ENCODE measurements around the gene CAPN8.

The CAPN8 gene

DNA sequence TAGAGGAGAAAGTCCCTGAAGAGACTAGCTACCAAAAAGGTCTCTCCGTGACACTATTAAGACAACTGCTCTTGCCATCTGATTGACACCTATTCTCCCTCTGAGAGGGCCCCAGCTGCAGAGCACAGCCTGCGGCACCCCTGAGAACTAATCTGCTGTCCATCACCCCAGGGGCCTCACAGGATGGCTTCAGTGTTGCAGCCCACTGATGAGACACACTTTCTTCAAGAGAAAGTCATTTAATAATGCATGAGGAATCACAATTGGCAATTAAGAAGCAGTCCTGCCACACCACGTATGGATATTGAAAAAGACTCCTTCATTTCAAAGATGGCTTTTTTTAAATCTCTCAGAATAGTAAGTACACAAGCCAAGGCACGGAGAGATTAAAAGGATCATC lies 48.9 kb downstream of the CAPN8 start:
- DNase-seq: no peak

DNA sequence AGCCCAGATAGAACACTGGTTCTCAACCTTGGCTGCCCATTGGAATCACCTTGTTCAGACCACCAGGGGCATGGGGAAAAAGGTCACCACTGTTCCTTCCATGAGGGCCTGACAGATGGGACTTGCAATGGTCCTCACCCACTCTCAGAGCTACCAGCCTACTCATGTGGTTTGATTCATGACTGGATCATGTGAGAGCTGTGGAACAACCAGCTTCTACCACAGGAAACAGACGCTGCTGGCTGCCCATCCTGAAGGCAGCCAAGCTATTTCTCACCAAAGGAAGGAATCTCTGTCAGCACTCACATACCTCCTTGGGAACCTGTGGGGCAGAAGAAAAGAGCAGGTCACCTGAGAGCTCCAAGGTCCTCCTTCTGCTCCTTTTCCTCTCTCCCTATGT lies 53.6 kb downstream of the CAPN8 start:
- DNase-seq: no peak

DNA sequence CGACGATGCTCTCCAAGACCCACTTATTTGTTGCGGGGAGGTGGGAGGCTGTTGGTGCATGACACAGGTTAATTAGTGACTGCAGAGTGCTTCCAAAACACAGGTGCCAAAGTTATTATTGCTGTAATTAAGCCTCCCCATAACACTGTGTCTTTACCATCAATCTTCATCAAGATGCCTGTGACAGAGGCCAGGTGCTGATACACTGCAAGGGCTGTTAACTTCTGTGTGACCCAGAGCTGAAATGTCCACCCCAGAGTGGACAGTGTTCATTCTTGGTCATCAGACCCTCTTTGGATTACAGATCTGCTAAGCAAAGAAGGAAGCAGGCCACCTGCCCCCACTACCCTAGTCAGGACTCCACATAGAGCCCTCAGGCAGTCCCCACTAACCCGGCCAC lies 55.5 kb downstream of the CAPN8 start:
- DNase-seq: no peak

DNA sequence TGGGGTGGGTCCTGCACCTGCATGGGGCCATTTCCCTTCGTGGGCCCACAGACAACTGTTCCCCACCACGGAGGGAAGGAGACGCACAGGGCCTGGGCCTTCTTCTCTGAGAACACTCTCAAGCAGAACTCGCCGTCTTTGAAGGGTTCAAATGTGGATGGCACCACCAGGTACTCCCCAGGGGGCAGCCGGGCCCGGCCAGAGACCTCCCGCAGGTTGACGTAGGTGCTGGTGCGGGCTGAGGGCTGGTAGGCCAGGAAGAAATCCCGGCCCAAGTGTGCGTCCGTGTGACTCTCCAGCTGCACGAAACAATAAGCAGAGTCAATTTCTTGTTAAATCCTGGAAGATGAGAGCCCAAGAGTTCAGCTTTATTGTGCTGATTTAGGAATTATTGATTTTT lies 56.4 kb downstream of the CAPN8 start:
- DNase-seq: no peak

DNA sequence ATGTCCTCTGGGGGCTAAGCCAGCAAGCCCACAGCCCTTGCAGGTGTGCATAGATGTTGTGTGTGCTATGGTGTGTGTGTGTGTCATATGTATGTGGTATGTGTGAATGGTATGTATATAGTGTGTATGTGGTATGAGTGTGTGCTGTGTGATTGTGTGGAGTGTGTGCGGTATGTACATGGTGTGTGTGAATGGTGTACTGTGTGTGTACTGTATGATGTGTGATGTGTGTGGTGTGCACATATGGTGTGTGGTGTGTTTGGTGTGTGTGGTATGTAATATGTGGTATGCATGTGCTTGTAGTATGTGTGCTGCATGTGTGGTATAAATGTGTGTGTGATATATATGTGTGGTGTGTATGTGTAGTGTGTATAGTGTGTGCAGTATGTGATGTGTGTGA lies 107.0 kb downstream of the CAPN8 start:
- no peak for DNase-seq

DNA sequence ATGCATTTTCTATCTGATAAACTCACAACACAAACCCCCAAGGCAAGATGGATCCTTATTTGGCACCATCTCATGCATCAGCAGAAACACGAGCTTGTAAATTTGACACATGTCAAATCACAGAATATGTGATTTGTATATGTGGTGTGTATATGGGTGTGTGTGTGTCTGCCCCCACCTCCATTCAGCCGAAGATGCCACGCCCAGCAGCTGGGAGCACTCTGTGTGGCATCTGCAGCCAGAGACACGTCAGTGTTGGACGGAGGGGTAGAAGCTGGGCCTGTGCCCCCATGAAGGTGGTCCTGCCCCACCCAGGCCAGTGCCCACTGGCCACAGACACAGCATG lies 108.4 kb downstream of the CAPN8 start:
- no peak for DNase-seq

DNA sequence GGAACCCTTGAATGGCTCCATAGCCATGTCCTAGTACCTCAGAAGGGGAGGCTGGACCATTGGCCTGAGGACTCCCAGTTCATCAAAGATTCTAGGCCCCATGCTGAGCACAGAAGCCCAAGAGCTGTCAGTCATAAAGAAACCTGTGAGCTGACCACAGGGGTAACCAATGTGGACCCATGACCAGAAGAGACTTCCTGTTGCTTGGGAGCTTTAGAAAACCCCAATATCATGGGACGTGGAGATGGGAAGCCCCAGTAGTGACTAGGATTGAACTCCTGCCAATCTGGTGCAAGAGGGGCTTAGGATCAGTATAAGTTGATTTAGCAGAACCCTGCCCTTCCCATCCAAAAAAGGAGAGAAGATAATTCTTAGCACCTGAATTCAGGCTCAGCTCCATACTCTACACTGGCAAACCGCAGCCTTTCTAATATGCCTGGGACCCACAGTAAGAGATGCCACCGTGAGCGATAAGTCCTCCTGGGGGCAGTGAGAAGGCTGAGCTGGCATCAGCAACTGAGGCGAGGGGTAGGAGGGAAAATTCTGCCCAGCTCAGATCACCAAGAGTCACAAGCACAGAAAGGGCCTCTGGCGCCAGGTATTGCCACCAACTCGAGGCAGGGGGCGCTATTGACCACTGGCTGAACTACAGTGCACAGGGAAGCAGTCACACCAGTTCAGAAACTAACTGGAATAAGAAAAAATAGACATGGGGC lies 108.9 kb downstream of the CAPN8 start:
- peak; percentile 34 for DNase-seq

DNA sequence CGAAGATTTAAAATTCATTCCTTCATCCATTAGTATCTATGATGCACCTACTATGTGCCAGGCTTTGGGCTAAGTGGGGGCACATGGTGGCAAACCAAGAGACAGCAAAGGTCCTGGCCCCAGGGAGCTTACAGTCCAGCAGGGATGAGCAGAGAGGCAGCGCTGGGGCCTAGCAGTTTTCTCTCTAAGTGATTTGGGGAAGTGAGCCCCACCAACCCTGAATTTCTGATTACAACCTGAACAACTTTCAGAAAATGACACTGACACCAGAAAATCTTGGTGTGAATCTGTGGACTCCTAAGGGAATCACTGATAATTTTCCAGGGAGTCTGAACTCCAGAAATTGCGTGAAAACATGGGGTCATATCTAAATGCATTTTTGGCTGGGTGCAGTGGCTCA lies 111.5 kb downstream of the CAPN8 start:
- no peak for DNase-seq

DNA sequence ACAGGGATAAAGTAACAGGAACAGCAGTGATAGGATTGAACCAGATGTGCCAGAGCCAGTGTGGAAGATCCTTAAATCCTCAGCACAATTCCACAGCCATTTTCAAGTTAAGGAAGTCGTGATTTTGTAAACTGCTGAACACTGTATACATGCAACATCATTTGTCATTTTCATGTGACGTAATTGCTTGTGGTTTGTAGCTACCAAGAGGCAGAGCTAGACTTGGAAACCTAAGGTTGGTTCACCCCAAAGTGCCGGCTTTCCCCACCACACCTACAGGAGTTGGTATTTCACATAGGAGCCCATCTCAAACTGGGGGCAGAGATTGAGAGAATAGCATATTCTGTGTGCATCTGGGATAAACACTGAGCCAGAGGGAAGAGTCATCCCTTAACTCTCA lies 113.9 kb downstream of the CAPN8 start:
- no peak for DNase-seq

DNA sequence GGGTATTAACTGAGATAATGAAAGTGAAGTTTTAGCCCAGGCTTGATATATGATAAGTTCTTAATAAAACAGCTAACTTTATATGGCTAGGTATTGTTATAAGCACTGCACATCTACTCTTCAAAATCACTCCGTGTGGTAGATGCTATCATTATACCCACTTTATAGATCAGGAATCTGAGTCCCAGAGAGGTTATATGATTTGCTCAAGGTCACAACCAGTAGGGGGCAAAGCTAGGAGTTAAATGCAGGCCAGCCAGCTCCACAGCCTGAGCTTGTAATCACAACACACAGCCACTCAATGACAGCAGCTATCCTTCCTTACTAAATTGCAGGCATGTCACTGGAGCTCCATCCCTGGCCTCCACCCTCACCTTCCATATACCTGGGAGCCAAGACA lies 115.8 kb downstream of the CAPN8 start:
- no peak for DNase-seq

DNA sequence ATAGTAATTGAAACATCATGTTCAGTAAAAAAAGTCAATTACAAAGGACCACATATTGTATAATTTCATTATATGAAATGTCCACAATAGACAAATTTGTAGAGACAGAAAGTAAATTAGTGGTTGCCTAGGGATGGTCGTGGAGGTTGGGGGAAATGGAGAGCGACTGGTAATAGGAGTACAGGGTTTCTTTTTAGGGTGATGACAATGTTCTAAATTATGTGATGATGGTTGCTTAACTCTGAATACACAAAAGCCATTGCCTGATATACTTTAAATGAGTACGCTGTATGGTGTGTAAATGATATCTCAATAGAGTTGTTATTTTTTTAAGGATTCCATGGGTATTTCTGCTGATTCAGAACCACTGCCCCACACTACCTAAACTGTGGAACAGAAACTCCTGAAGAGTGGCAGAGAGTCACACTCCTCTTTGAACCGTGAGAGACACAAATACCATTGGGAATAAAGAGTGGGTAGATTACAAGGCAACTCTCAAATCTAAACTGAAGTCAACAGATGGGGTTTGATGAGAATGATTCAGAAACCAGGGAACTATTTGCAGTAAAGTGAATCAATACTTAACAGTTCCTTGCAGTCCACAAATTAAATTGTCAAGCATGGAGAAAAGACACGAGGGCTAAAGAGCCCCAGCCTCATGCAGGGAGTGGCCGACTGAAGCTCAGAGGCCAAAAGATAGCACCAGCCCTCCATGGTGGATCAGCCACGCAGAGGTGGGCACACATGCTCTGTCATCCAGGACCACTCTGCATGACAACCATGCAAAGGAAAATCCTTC lies 118.0 kb downstream of the CAPN8 start:
- DNase-seq: no peak

DNA sequence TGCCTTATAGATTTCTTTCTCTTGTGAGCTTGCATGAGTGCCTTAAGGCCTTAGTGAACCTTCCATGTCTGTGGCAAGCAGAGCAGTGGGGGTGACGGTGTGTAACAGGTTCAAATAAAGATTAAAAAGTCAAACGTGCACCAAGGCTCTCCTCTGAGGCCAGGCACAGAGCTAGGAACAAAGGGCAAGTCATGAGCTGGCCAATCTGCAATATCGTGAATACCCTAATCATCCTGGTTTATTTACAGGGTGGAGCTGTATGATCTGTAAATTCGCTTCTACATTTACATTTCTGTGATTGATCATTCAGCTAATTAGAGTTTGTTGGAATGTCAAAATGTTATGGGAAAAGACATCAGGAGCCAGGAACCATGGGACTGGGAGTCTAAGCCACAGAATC lies 120.2 kb downstream of the CAPN8 start:
- DNase-seq: no peak

DNA sequence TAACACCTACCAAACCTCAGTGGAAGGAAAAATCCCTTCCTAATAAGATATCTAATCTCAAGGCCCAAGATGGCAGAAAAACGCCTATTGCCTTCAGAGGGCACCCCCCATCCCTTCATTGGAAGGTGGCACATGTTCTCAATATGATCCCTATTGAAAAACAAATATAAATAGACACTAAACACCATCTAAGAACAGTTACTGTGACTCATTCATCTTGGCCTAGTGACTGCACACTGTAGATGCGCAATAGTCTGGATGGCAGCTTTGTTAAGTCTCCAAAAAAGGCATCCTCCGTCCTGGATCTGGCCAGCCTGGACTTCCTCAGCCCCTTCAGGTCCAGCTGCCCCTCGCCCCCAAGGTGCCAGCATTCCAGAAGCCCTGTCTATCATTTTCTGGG lies 121.9 kb downstream of the CAPN8 start:
- no peak for DNase-seq

DNA sequence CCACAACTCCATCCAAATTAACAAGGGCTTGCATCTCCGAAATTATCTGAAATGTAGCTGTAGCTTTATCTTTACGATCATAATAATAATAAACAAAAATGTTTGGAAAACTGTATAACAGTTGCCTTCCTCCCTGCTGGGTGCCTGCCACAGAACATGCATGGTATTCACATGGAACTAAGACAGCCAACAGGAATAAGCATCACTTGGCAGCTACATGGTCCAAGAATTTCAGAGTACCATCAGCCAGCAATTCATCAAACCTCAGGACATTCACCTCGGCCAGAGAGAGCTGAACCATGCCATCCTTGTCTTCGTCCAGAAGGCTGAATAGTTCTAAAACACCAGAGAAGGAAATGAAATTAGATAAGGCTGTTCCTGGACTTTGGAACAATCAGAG lies 122.7 kb downstream of the CAPN8 start:
- DNase-seq: no peak

DNA sequence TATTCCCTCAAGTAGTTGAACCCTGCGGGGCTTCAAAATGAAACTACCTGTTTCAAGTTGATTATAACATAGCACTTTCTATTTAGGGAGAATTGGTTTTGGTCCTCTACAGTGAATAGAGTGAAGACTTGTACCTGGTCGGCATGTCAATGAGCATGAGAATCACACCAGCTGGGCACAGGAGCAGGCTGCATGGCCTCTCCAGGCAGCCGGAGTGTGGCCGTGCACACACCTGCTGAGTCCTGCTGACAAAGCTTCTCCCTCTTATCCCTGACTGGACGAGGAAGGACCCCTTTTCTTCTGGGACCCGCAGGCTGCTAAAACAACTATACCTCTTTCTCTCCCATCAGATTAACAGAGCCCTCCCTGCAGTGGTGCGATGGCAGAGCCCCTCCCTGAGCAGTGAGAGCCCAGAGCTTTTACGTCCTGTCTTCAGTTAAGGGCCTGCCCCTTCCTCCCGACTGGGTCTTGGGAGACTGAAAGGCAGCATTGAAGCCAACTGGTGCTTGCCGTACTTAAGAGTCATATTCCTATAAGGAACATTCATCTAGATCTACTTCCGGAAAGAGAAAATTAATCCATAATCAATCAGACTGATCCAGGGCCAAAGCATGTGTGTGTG lies 124.9 kb downstream of the CAPN8 start:
- no peak for DNase-seq

DNA sequence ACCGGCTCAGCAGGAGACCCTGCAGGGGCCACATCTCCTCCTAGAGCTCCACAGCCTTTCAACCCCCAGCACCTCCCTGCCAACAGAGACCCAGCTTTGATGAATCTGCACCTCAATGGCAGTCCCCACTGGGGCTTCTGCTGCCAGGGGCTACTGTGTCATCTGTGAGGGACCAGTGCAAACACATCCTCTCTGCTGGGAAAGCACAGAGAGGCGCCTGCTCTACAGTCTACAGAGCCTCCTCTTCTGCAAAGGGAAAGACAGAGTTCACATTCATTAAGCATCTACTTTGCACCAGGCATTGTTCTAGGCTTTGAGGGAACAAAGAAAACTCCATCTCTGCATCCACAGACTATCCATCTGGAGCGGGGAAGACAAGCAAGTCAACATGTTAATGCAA lies 125.8 kb downstream of the CAPN8 start:
- DNase-seq: no peak

DNA sequence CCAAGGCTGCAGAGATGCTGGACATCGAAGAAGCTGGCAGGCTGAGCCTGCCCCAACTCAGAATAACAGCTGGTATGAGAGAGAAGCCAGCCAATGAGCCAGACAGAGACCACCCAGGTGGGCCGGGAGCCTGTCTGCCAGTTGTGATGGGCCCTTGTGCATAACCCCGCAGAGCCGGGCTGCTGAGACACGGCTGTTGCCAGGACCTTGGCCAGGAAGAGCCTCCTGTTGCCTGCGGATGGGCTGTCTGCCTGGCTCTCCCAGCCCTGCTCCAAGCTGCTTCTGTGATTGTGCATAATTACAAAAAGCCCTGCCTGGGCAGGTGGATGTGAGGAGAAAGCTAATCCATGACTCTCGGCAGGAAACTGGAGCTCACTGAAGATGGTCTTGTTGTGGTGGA lies 126.5 kb downstream of the CAPN8 start:
- no peak for DNase-seq

DNA sequence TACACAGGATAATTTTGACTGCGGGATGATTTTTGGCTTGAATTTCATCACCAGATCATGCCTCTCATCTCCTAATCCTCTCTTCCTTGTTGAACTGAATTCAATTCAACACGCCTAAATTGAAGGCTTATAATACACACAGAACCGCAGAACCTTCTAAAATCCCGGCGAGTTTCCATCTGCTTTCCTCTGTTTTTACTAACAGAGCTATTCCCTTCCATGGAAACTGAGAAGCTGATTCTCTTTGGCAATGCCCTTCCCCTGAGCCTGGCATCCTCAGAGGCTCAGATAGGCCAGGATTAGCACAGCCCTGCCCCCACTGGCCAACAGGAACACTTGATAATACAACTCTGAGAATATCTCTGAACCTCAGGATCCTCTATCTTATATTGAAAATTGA lies 130.2 kb downstream of the CAPN8 start:
- no peak for DNase-seq

DNA sequence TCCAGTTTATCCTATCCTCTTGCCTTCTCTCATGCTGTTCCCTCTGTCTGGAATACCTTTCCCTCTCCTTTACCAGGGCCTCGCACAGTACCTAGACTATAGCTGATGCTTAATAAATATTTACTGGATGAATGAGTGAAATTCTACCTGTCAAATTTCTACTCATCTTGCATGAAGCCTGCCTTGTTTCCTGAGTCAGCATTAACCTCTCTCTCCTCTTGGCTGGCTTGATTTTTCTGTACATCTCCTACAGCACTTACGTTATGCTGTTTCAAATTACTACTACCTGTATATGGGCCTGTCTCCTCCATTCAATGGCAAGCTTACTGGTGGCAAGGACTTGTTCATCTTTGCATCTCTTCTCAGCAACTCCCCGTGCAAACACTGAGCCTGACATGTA lies 130.8 kb downstream of the CAPN8 start:
- no peak for DNase-seq

DNA sequence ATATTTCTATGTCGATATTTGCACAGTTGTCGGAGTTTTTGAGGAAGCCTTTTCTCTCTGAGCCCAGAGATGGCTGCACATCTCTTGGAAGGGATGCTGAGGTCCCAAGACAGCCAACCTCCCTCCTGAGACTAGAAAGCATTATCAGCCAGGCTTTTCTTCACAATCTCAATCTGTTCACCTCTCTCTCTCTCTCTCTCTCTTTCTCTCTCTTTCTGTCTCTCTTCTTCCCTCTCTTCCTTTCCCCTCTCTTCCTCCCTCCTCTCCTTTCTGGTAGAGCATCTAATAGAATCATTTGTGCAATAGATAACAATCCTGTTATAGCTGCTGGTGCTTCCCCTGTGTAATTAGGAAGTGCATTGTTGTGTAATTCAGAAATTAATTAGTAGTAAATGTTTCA lies 131.8 kb downstream of the CAPN8 start:
- DNase-seq: no peak

DNA sequence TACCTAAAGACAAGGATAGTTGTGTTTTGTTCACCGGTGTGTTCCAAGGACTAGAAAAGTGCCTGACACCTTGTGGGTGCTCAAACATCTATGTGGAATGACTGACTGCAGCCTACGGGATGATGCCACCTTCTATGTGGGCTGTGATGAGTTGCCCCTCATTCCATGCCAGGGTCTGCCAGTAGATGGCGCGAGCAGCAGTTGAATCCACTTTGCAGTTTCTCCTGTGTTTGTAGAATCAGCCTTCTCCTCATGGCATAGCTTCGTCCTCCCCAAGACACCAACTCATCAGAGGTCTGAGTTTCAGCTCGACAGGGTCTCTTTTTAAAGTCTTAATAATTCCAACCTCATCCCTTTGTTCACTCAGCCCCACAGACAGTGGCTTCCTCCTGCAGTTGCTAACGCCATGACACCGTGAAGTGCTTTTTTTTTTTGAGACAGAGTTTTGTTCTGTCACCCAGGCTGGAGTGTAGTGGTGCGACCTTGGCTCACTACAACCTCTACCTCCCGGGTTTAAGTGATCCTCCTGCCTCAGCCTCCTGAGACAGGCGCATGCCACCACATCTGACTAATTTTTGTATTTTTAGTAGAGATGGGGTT lies 133.7 kb downstream of the CAPN8 start:
- peak; percentile 45 for DNase-seq

DNA sequence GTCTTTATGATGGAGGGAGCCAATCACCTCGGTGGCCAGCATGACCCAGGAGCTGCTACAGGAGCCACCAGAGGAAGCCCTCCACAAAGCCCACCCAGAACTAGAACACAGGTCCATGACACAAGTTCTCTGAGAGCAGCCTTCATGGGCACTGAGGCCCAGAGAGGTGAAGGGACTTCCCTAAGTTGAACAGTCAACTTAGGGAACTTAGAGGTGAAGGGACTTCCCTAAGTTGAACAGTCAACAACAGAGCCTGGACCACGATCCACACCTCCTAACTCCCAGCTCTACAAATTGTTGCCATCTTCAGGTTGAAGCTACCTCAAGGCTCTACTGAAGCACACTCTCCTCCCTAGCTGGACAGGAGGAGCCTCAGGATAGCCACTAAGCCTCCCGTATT lies 139.5 kb downstream of the CAPN8 start:
- no peak for DNase-seq

DNA sequence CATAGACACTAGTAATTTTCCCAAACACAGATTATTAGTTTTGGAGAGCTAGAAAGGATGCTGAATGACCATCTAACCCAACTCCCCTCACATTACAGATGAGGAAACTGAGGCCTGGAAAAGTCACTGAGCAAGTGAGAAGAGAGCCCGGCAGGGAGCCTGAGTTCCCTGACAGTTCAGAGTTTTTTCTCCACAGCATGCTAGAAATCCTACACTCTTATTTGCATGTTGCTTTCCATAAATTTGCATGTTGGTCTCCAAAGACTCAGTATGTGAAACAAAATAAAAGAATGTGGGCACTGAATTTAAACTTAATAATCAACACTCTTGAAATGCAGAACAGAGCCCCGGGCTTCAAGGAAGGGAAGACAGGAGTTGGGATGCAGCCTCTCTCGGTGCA lies 140.0 kb downstream of the CAPN8 start:
- no peak for DNase-seq

DNA sequence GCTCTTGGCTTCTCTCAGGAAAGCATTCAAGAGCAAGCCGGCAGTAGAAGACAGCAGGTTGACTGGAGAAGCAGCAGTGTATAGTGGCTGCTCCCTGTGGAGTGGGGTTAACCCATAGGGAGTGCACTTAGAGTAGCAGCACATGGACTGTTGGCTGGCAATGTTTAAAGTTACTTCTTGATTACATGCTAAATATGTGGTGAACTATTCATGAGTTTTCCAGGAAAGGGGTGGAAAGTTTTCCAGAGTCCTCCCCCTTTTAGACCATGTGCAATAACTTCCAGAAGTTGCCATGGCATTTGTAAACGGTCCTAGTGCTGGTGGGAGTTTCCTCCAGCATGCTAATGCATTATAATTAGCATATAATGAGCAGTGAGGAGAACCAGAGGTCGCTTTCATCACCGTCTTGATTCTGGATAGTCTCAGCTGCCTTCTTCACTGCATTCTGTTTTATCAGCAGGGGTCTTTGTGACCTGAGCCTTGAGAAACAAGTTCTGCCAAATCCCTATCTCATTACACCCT lies 140.5 kb downstream of the CAPN8 start:
- no peak for DNase-seq
